HEK293T (cell line): ENCODE results near the gene SPRR2B.
"Not testable (repeated sequence)": the region's sequence is repeated elsewhere in the genome, so short reads cannot be mapped to it uniquely, and the experiment has no call there.

Source experiments
- CTCF ChIA-PET: fragments of 350-600 bp; formaldehyde crosslinking; extraction: SDS; loops from one replicate; lab custom pipeline; 2021; ENCODE audit warnings: antibody characterized with exemption, inconsistent platforms; lab: Yijun Ruan, JAX
- POLR2A ChIA-PET: fragments of 350-600 bp; formaldehyde crosslinking; extraction: SDS; loops from one replicate; lab custom pipeline; 2020; ENCODE audit warnings: antibody characterized with exemption, inconsistent platforms; lab: Yijun Ruan, JAX
- DNase-seq: peaks from one replicate; pipeline ENCODE4 v3.0.0; 2012; ENCODE audit warnings: mixed read lengths; ENCODE audit errors: extremely low spot score
- ARNT ChIP-seq: fragments of 450-650 bp; IDR thresholded peaks from 2 replicates; pipeline ENCODE4 v1.6.1; 2017; ENCODE audit warnings: mild to moderate bottlenecking
- BHLHE40 ChIP-seq: fragments of 450-650 bp; IDR thresholded peaks from 2 replicates; pipeline ENCODE4 v1.6.1; 2016; ENCODE audit warnings: mild to moderate bottlenecking, moderate library complexity, borderline replicate concordance
- CTBP1 ChIP-seq: fragments of 450-650 bp; IDR thresholded peaks from 2 replicates; pipeline ENCODE4 v1.6.1; 2016; ENCODE audit warnings: borderline replicate concordance
- ELF4 ChIP-seq: fragments of 450-650 bp; IDR thresholded peaks from 2 replicates; pipeline ENCODE4 v1.6.1; 2017; ENCODE audit warnings: antibody characterized with exemption
- FOXA1 ChIP-seq: fragments of 450-650 bp; IDR thresholded peaks from 2 replicates; pipeline ENCODE4 v1.6.1; 2016; ENCODE audit warnings: mild to moderate bottlenecking
- FOXK2 ChIP-seq: fragments of 450-650 bp; IDR thresholded peaks from 2 replicates; pipeline ENCODE4 v1.6.1; 2016; ENCODE audit warnings: mild to moderate bottlenecking
- FOXM1 ChIP-seq: fragments of 450-650 bp; IDR thresholded peaks from 2 replicates; pipeline ENCODE4 v1.6.1; 2017; ENCODE audit warnings: mild to moderate bottlenecking, borderline replicate concordance
- HDGF ChIP-seq: fragments of 450-650 bp; IDR thresholded peaks from 2 replicates; pipeline ENCODE4 v1.6.1; 2017; ENCODE audit warnings: antibody characterized with exemption, borderline replicate concordance
- L3MBTL2 ChIP-seq: fragments of 450-650 bp; conservative IDR thresholded peaks from 2 replicates; pipeline ENCODE4 v1.6.1; 2016; ENCODE audit warnings: mild to moderate bottlenecking
- LEF1 ChIP-seq: fragments of 450-650 bp; IDR thresholded peaks from 2 replicates; pipeline ENCODE4 v1.6.1; 2017; ENCODE audit warnings: mild to moderate bottlenecking, borderline replicate concordance
- NFRKB ChIP-seq: fragments of 450-650 bp; IDR thresholded peaks from 2 replicates; pipeline ENCODE4 v1.6.1; 2016; ENCODE audit warnings: mild to moderate bottlenecking, moderate library complexity
- PKNOX1 ChIP-seq: fragments of 450-650 bp; IDR thresholded peaks from 2 replicates; pipeline ENCODE4 v1.6.1; 2016
- SP1 ChIP-seq: fragments of 450-650 bp; IDR thresholded peaks from 2 replicates; pipeline ENCODE4 v1.6.1; 2017
- SUZ12 ChIP-seq: fragments of 450-650 bp; IDR thresholded peaks from 2 replicates; pipeline ENCODE4 v1.6.1; 2016; ENCODE audit warnings: mild to moderate bottlenecking
- TARDBP ChIP-seq: fragments of 450-650 bp; IDR thresholded peaks from 2 replicates; pipeline ENCODE4 v1.6.1; 2016
- ZNF384 ChIP-seq: fragments of 450-650 bp; IDR thresholded peaks from 2 replicates; pipeline ENCODE4 v1.6.1; 2016

SPRR2B gene

DNA sequence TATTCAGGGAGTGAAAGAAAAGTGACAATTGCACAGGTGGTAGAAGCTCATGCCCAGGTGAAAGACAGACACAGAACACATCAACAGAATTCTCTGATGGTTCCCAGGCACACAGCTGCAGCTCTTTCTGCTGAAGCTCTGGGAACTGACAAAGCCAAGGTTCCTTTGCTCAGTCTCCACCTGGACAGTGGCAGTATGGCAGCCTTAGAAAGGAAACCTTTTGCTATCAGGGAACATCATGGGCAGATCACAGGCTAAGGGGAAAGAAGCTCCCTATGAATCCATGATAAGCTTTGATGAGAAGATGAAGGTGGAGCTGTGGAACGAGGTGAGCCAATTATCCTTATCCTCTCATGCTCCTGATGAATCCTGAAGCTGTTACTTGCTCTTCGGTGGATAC is 1.2 kb downstream of the SPRR2B start:
- TF ChIP-seq FOXA1 (no peak), TARDBP (no peak), PKNOX1 (no peak), BHLHE40 (no peak)
- DNase-seq = no peak
- CTCF ChIA-PET = no interaction called here
- POLR2A ChIA-PET = no interaction called here

- ChIA-PET POLR2A (no interaction called here), CTCF (no interaction called here)
- no peak for DNase-seq
- TF ChIP-seq TARDBP (no peak), LEF1 (no peak), ELF4 (no peak), SP1 (no peak), SUZ12 (no peak), BHLHE40 (no peak), CTBP1 (no peak), ARNT (no peak), PKNOX1 (no peak), FOXA1 (no peak), HDGF (no peak), FOXM1 (no peak), FOXK2 (no peak)
Measured at GRCh38 chr1:153058826-153059784, 12.3 kb downstream of the SPRR2B start.

- no peak for DNase-seq
- POLR2A ChIA-PET = no interaction called here
- CTCF ChIA-PET = no interaction called here
- TF ChIP-seq CTBP1 = no peak
- TF ChIP-seq LEF1 = no peak
- no peak for TF ChIP-seq TARDBP
- no peak for TF ChIP-seq PKNOX1
- no peak for TF ChIP-seq SP1
- no peak for TF ChIP-seq SUZ12
- TF ChIP-seq NFRKB = no peak
- TF ChIP-seq ZNF384 = no peak
- no peak for TF ChIP-seq FOXK2
- TF ChIP-seq L3MBTL2 = no peak
- TF ChIP-seq FOXA1 = no peak
- no peak for TF ChIP-seq BHLHE40
Measured at GRCh38 chr1:153058154-153058553, 13.3 kb downstream of the SPRR2B start.

DNA sequence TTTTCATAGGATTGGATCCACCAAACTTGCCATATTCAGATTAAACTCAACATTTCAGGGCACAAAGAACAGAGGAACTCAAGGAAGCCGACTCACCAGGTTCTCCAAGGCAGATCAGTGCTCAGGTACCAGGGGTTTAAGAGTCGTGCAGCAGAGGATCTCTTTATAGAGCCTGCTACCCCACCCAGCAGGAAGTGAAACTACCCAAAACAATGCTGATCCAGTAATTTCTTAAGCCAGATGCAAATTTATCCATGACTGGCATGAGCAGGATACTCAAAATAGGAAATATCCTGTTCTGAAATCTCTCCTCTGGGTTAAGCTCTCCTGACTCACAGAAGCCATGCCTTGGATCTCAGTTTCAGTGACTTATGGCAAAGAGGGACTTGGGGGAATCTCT is 14.0 kb downstream of the SPRR2B start, which contains the start of gene SPRR2A:
Gene SPRR2A, minus strand, starts transcription at position 138 of the 400 bp plus-strand sequence. CDS start 777 bp downstream, outside the sequence.
- ChIA-PET POLR2A (no interaction called here), CTCF (no interaction called here)
- TF ChIP-seq SUZ12 (no peak), FOXK2 (no peak), ELF4 (no peak), PKNOX1 (no peak), NFRKB (no peak), CTBP1 (no peak), FOXM1 (no peak), ARNT (no peak), ZNF384 (no peak), LEF1 (no peak), SP1 (no peak), L3MBTL2 (no peak), FOXA1 (no peak), HDGF (no peak), BHLHE40 (no peak), TARDBP (no peak)
- no peak for DNase-seq

DNA sequence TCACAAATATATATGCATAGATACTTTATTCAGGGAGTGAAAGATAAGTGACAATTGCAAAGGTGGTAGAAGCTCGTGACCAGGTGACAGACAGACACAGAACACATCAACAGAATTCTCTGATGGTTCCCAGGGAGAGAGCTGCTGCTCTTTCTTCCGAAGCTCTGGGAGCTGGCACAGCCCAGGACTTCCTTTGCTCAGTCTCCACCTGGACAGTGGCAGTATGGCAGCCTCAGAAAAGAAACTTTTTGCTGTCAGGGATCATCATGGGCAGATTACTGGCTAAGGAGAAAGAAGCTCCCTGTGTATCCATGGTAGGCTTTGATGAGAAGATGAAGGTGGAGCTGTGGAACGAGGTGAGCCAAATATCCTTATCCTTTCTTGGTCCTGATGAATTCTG is 15.3 kb downstream of the SPRR2B start:
- DNase-seq, POLR2A ChIA-PET, CTCF ChIA-PET: not testable (repeated sequence)

DNA sequence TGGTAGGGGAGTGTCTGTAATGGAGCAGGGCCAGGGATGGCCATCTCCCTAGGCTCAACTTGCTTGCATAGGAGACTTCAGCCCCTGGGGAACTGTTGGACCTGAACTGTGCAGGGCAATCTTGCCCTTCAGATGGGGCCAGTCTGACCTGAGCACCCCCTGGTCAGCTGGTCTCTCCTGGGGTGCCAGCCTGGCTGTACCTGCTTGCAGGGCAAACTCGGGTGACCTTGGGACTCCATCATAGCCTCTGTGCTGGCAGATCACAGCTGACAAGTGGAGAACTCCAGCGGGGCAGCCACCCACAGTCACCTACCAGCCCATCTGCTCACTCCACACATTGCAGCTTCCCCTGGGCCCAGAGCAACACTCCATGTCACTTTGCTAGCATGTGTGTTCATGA is 22.2 kb downstream of the SPRR2B start:
- TF ChIP-seq ZNF384 (no peak), FOXK2 (no peak), FOXM1 (no peak)
- no peak for DNase-seq
- CTCF ChIA-PET = no interaction called here
- POLR2A ChIA-PET = no interaction called here
